ENCODE measurements around the gene CSPG4. TPM values are rescaled to one million over a fixed set of nuclear protein-coding genes. Genes with fewer than 3 reads are reported as not detected.

CSPG4 gene
- total and polyA plus RNA-seq, 2 of the 8 experiments (the other 6 are each of a cell fraction or from before 2014, with no cell fraction given) = 1.4 to 3.0 TPM

DNA sequence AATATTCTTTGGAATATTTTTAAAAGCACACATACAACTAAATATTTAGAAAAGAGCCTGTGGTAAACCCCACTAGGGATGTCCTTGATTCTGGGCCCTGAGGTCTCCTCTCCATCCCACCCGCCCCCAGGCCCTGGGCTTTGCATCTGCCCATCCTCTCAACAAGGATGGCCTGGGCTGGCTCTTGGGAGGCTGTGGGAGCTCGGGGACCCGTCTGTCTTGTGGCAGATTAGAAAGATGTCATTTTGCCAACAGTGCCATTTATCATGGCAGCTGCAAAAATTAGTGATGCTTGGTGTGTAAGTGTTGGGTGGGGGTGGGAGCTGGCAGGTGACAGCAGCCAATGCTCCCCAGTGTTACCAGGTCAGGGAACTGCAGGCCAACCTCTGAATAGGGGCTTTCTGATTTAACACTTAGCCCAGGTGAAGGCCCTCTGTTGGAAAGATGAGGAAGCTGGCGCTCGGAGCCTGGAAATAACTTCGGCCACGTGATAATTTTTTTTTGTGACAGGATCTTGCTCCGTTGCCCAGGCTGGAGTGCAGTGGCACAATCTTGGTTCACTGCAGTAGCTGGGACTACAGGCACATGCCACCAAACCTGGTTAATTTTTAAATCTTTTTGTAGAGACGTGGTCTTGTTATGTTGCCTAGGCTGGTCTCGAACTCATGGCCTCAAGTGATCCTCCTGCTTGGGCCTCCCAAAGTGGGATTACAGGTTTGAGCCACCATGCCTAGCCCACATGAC, 16.9 kb upstream of the CSPG4 start:
- WGBS, 2 experiments (ENCODE audit: extremely low coverage in 1 of 2, insufficient coverage in 1 of 2, insufficient read length in 1 of 2, insufficient replicate concordance in 2 of 2, low coverage in 1 of 2, low lambda C conversion rate in 2 of 2, missing lambda C conversion rate in 1 of 2) = 88% methylated on average over 10 of the region's 10 CpGs; no CpG with 5 or more reads in 1 of the 2 experiments
- H2AFZ ChIP-seq (ENCODE audit: low read length) = no peak overlapping the region
- FAIRE-seq = no peak
- no peak for DNase-seq (ENCODE audit: low read depth in 1 of 2, low spot score in 2 of 2)
- no peaks in the 10 kb centered on the region; the same call in 1 of the 2 replicates for H3K79me1 ChIP-seq (ENCODE audit: low read depth, low read length)
- no peak overlapping the region for H3K14ac ChIP-seq (ENCODE audit: insufficient read length)
- H3K9me3 ChIP-seq (ENCODE audit: insufficient read depth in 2 of 2, low read depth in 1 of 2, low read length in 1 of 2) = no peaks in the 10 kb centered on the region
- POLR2A ChIA-PET (ENCODE audit: partially characterized antibody) = interaction anchor here (0.6 to 0.9 kb wide), 2 partner anchors 9 to 34 kb away, joined by 3 to 4 read pairs; no protein-coding TSS in a partner anchor
- no peak overlapping the region for H3K27ac ChIP-seq (ENCODE audit: low read depth, low read length)
- H3K79me2 ChIP-seq (ENCODE audit: control insufficient read depth in 1 of 2, insufficient read depth in 2 of 2, low read length in 2 of 2) = no peaks in the 10 kb centered on the region
- no peak for TF ChIP-seq TCF12 (IDR thresholded peaks at IDR 0.05; ENCODE audit: low read depth, low read length)
- no peak for TF ChIP-seq BACH1 (IDR thresholded peaks at IDR 0.05; ENCODE audit: low read length)
- no peak for TF ChIP-seq SIN3A (conservative IDR thresholded peaks at IDR 0.05 in 1 of 2, IDR thresholded peaks at IDR 0.05 in 1 of 2; ENCODE audit: low read depth in 1 of 2, low read length in 2 of 2)
- no peak for TF ChIP-seq JUND (IDR thresholded peaks at IDR 0.05; ENCODE audit: low read length)
- no peak for TF ChIP-seq GTF2F1 (IDR thresholded peaks at IDR 0.05; ENCODE audit: borderline replicate concordance, low read depth, low read length)
- no peak overlapping the region for H2BK120ac ChIP-seq (replicated peaks; ENCODE audit: low read depth, low read length)
- H2BK5ac ChIP-seq (ENCODE audit: low read depth, low read length) = no peak overlapping the region
- no peak overlapping the region for H4K5ac ChIP-seq (ENCODE audit: insufficient read length, low read depth, low read length)
- H3K23ac ChIP-seq (ENCODE audit: insufficient read length) = no peak overlapping the region
- no peaks in the 10 kb centered on the region for H3K36me3 ChIP-seq (ENCODE audit: control insufficient read depth in 2 of 4, insufficient read depth in 4 of 4, low read length in 3 of 4)
- no peaks in the 10 kb centered on the region; a peak in 3 of 7 replicates for H3K27me3 ChIP-seq (replicated peaks in 1 of 4; ENCODE audit: control insufficient read depth in 3 of 4, extremely low read depth in 1 of 4, insufficient read depth in 3 of 4, low read length in 3 of 4)
- no peak overlapping the region for H3K18ac ChIP-seq (ENCODE audit: extremely low read depth, low read length)
- H3K56ac ChIP-seq (replicated peaks; ENCODE audit: insufficient read length, low read depth, low read length) = no peak overlapping the region
- no peak overlapping the region for H4K8ac ChIP-seq (ENCODE audit: extremely low read depth, insufficient read depth, low read length)
- no peak overlapping the region for H2BK15ac ChIP-seq (ENCODE audit: low read length)
- H3K23me2 ChIP-seq (ENCODE audit: low read depth, low read length) = no peaks in the 10 kb centered on the region
- no peak overlapping the region for H2AK5ac ChIP-seq (ENCODE audit: low read depth, low read length)
- no peak overlapping the region for H2BK20ac ChIP-seq (ENCODE audit: low read length)
- H2BK12ac ChIP-seq (ENCODE audit: low read depth, low read length) = no peak overlapping the region
- H3K4me2 ChIP-seq (ENCODE audit: insufficient read depth in 1 of 2, low read depth in 2 of 2, low read length in 2 of 2) = no peak overlapping the region
- no peak overlapping the region for H3K9ac ChIP-seq (replicated peaks in 1 of 4; ENCODE audit: extremely low read depth in 1 of 4, low read depth in 3 of 4, low read length in 3 of 4)
- no peak overlapping the region for H3K4me3 ChIP-seq (ENCODE audit: extremely low read depth in 1 of 4, insufficient read depth in 2 of 4, low read depth in 3 of 4, low read length in 4 of 4)
- peaks cover 0 to 3% (median 2%) of the 10 kb centered on the region in 4 experiments; a peak in 2 of 7 replicates for H3K4me1 ChIP-seq (replicated peaks in 1 of 4; ENCODE audit: control insufficient read depth in 3 of 4, insufficient read depth in 4 of 4, low read length in 3 of 4)
- H3K4ac ChIP-seq (replicated peaks; ENCODE audit: insufficient read length, low read depth, low read length) = no peak overlapping the region
- CTCF ChIA-PET (ENCODE audit: partially characterized antibody) = interaction anchor here (0.6 to 15.3 kb wide), 12 partner anchors 9 to 276 kb away, joined by 3 to 224 read pairs (median 4); partner anchors contain the start of gene CSPG4
- peaks cover 0 to 2% of the 10 kb centered on the region in 2 experiments for H4K20me1 ChIP-seq (replicated peaks in 1 of 2; ENCODE audit: control insufficient read depth in 1 of 2, insufficient read depth in 2 of 2, low read length in 2 of 2)
- H4K91ac ChIP-seq (replicated peaks; ENCODE audit: insufficient read length, low read length) = no peak overlapping the region

All from H1 (cell line).